Activated T-helper 1 cell treated with anti-CD3 and anti-CD28 coated beads, Interleukin-2, amount 50 U/mL, for 16 hours (primary cell): ENCODE measurements around the gene SLC9A6.
"Not testable (repeated sequence)": the region's sequence is repeated elsewhere in the genome, so short reads cannot be mapped to it uniquely, and the experiment has no call there.

Experiments
- DNase-seq, 2 donors: peaks; one replicate each; pipeline ENCODE4 v3.0.0-alpha.2; 2020; ENCODE audit warnings: low read depth in 1 of 2, low spot score in 1 of 2

SLC9A6 gene

GRCh38 chrX:136061286-136061685 lies 76.1 kb downstream of the SLC9A6 start:
- DNase-seq, result no peak

- no peak for DNase-seq
These were observed 76.5 kb downstream of the SLC9A6 start for GRCh38 chrX:136061696-136062095.

- no peak for DNase-seq
These were observed 78.3 kb downstream of the SLC9A6 start for GRCh38 chrX:136063340-136064079.

- DNase-seq, result no peak
These were observed 79.4 kb downstream of the SLC9A6 start for GRCh38 chrX:136064661-136065043.

GRCh38 chrX:136065044-136065671 lies 79.9 kb downstream of the SLC9A6 start:
- DNase-seq, result no peak

GRCh38 chrX:136067097-136067496 lies 81.9 kb downstream of the SLC9A6 start:
- DNase-seq, result no peak

GRCh38 chrX:136067966-136068365 lies 82.7 kb downstream of the SLC9A6 start:
- no peak for DNase-seq

GRCh38 chrX:136076942-136077341 lies 91.7 kb downstream of the SLC9A6 start:
- DNase-seq, result no peak

- DNase-seq, result no peak
These were observed 95.5 kb downstream of the SLC9A6 start for GRCh38 chrX:136080766-136081165.

- no peak for DNase-seq
These were observed 101.3 kb downstream of the SLC9A6 start for GRCh38 chrX:136086521-136086920.

- not testable (repeated sequence) for DNase-seq
These were observed 106.7 kb downstream of the SLC9A6 start for GRCh38 chrX:136091898-136092297.

- DNase-seq, result no peak
These were observed 109.7 kb downstream of the SLC9A6 start for GRCh38 chrX:136094962-136095361.
